Trophoblast cell (in vitro differentiated cells and primary cell): Measurements from ENCODE around the gene LRP2.

Experiments used
- DNase-seq, 2 donors: peaks; one replicate each; pipeline ENCODE4 v3.0.0-alpha.2; 2016
- H2AFZ ChIP-seq: 2 replicates; pipeline ENCODE4 v1.6.1; 2013; ENCODE audit warnings: low read length, moderate library complexity, mild to moderate bottlenecking; ENCODE audit not compliant: insufficient read depth, poor library complexity
- H2AK5ac ChIP-seq: 2 replicates; pipeline ENCODE4 v1.6.1; 2013; ENCODE audit warnings: mild to moderate bottlenecking, low read length
- H2BK120ac ChIP-seq: 2 replicates; pipeline ENCODE4 v1.6.1; 2013; ENCODE audit warnings: low read length, mild to moderate bottlenecking, moderate library complexity; ENCODE audit not compliant: insufficient read depth, poor library complexity
- H2BK12ac ChIP-seq: 2 replicates; pipeline ENCODE4 v1.6.1; 2013; ENCODE audit warnings: mild to moderate bottlenecking, low read length, moderate library complexity
- H2BK5ac ChIP-seq: 2 replicates; pipeline ENCODE4 v1.6.1; 2013; ENCODE audit warnings: low read length, low read depth, moderate library complexity, mild to moderate bottlenecking; ENCODE audit not compliant: poor library complexity
- H3K14ac ChIP-seq: 2 replicates; pipeline ENCODE4 v1.6.1; 2013; ENCODE audit warnings: mild to moderate bottlenecking, low read length
- H3K18ac ChIP-seq: 2 replicates; pipeline ENCODE4 v1.6.1; 2013; ENCODE audit warnings: mild to moderate bottlenecking, low read length
- H3K23ac ChIP-seq: 2 replicates; pipeline ENCODE4 v1.6.1; 2013; ENCODE audit warnings: low read length
- H3K27ac ChIP-seq: 2 replicates; pipeline ENCODE4 v1.5.1; 2013; ENCODE audit warnings: low read depth, mild to moderate bottlenecking, inconsistent platforms, low read length, moderate library complexity
- H3K27me3 ChIP-seq: 2 replicates; pipeline ENCODE4 v1.6.1; 2013; ENCODE audit warnings: inconsistent platforms, mild to moderate bottlenecking, low read length, moderate library complexity; ENCODE audit not compliant: insufficient read depth
- H3K36me3 ChIP-seq, 2 experiments: 1 replicate in 1 of 2; 2 replicates in 1 of 2; pipeline ENCODE4 v1.6.1; 2013; ENCODE audit warnings: low read length in 2 of 2, mild to moderate bottlenecking in 2 of 2, moderate library complexity in 1 of 2; ENCODE audit not compliant: insufficient read depth in 2 of 2, control insufficient read depth in 1 of 2
- H3K4ac ChIP-seq: 2 replicates; pipeline ENCODE4 v1.6.1; 2013; ENCODE audit warnings: low read depth, mild to moderate bottlenecking, low read length, moderate library complexity
- H3K4me1 ChIP-seq, 2 experiments: 1 replicate in 1 of 2; 2 replicates in 1 of 2; pipeline ENCODE4 v1.6.1; 2013; ENCODE audit warnings: low read length in 2 of 2, mild to moderate bottlenecking in 2 of 2, moderate library complexity in 1 of 2; ENCODE audit not compliant: insufficient read depth in 2 of 2, control insufficient read depth in 1 of 2
- H3K4me2 ChIP-seq: 2 replicates; pipeline ENCODE4 v1.6.1; 2013; ENCODE audit warnings: inconsistent platforms, mild to moderate bottlenecking, low read length, moderate library complexity
- H3K4me3 ChIP-seq: 2 replicates; pipeline ENCODE4 v1.5.1; 2013; ENCODE audit warnings: mild to moderate bottlenecking, low read depth, low read length, inconsistent platforms
- H3K79me1 ChIP-seq: one replicate; pipeline ENCODE4 v1.6.1; 2013; ENCODE audit warnings: low read length
- H3K79me2 ChIP-seq: 2 replicates; pipeline ENCODE4 v1.6.1; 2013; ENCODE audit warnings: low read length, mild to moderate bottlenecking; ENCODE audit not compliant: control insufficient read depth, insufficient read depth, poor library complexity
- H3K9ac ChIP-seq: 2 replicates; pipeline ENCODE4 v1.6.1; 2013; ENCODE audit warnings: mild to moderate bottlenecking, low read length
- H3K9me3 ChIP-seq: 2 replicates; pipeline ENCODE4 v1.6.1; 2013; ENCODE audit warnings: low read depth, mild to moderate bottlenecking, control low read depth, inconsistent platforms, low read length; ENCODE audit not compliant: insufficient read depth
- H4K12ac ChIP-seq: 2 replicates; pipeline ENCODE4 v1.6.1; 2013; ENCODE audit warnings: low read depth, mild to moderate bottlenecking, low read length, moderate library complexity
- H4K8ac ChIP-seq: 2 replicates; pipeline ENCODE4 v1.6.1; 2013; ENCODE audit warnings: low read depth, mild to moderate bottlenecking, low read length, moderate library complexity
- H4K91ac ChIP-seq: one replicate; pipeline ENCODE4 v1.6.1; 2013; ENCODE audit warnings: low read depth, mild to moderate bottlenecking, low read length, moderate library complexity
- WGBS: extraction: QIAGEN DNeasy Blood & Tissue Kit; methylation state at CpG from one replicate; pipeline ENCODE4 v1.1.7; 2013; ENCODE audit warnings: missing lambda C conversion rate; ENCODE audit not compliant: insufficient read length, insufficient coverage; ENCODE audit errors: extremely low coverage; 5-methylcytosine and 5-hydroxymethylcytosine counted together

The LRP2 gene

GRCh38 chr2:169164311-169164710 is 198.0 kb downstream of the LRP2 start:
- DNase-seq, result no peak
- H3K4me2 ChIP-seq, result no peak overlapping the region
- no peaks in the 10 kb centered on the region for H3K79me1 ChIP-seq
- H2BK5ac ChIP-seq, result no peak overlapping the region
- H3K27ac ChIP-seq, result no peak overlapping the region
- no peak overlapping the region for H4K8ac ChIP-seq
- no peak overlapping the region for H3K18ac ChIP-seq
- WGBS, result no CpG with 5 or more reads among the region's 2 CpGs
- no peak overlapping the region for H3K4ac ChIP-seq
- H4K91ac ChIP-seq, result no peak overlapping the region
- H3K9me3 ChIP-seq, result no peaks in the 10 kb centered on the region
- H3K27me3 ChIP-seq, result no peaks in the 10 kb centered on the region
- no peak overlapping the region for H2BK120ac ChIP-seq
- no peak overlapping the region for H4K12ac ChIP-seq
- H2AK5ac ChIP-seq, result no peak overlapping the region
- no peaks in the 10 kb centered on the region for H3K79me2 ChIP-seq
- no peak overlapping the region for H2AFZ ChIP-seq
- H3K23ac ChIP-seq, result no peak overlapping the region
- no peak overlapping the region for H3K4me3 ChIP-seq
- H3K4me1 ChIP-seq, result no peaks in the 10 kb centered on the region
- H3K9ac ChIP-seq, result no peak overlapping the region
- no peak overlapping the region for H3K14ac ChIP-seq
- no peaks in the 10 kb centered on the region for H3K36me3 ChIP-seq
- H2BK12ac ChIP-seq, result no peak overlapping the region

- H3K4ac ChIP-seq, result no peak overlapping the region
- H3K4me3 ChIP-seq, result no peak overlapping the region
- no peak overlapping the region for H2BK5ac ChIP-seq
- no peak overlapping the region for H3K23ac ChIP-seq
- H3K14ac ChIP-seq, result no peak overlapping the region
- WGBS, result no CpG with 5 or more reads among the region's 4 CpGs
- no peak overlapping the region for H3K4me2 ChIP-seq
- H3K36me3 ChIP-seq, result no peaks in the 10 kb centered on the region
- H3K18ac ChIP-seq, result no peak overlapping the region
- no peak for DNase-seq
- H4K8ac ChIP-seq, result no peak overlapping the region
- no peak overlapping the region for H2BK120ac ChIP-seq
- H3K79me1 ChIP-seq, result no peaks in the 10 kb centered on the region
- no peaks in the 10 kb centered on the region for H3K79me2 ChIP-seq
- H3K27ac ChIP-seq, result no peak overlapping the region
- H3K27me3 ChIP-seq, result no peaks in the 10 kb centered on the region
- no peak overlapping the region for H2AK5ac ChIP-seq
- no peak overlapping the region for H3K9ac ChIP-seq
- H3K9me3 ChIP-seq, result no peaks in the 10 kb centered on the region
- no peak overlapping the region for H2BK12ac ChIP-seq
- no peak overlapping the region for H2AFZ ChIP-seq
- no peak overlapping the region for H4K91ac ChIP-seq
- H3K4me1 ChIP-seq, result no peaks in the 10 kb centered on the region
- H4K12ac ChIP-seq, result no peak overlapping the region
Measured at GRCh38 chr2:169162613-169163012, 199.7 kb downstream of the LRP2 start.

- no peak overlapping the region for H4K12ac ChIP-seq
- H2AK5ac ChIP-seq, result no peak overlapping the region
- H3K9me3 ChIP-seq, result no peaks in the 10 kb centered on the region
- no CpG with 5 or more reads among the region's 2 CpGs for WGBS
- H3K4ac ChIP-seq, result no peak overlapping the region
- no peak overlapping the region for H3K4me2 ChIP-seq
- H3K23ac ChIP-seq, result no peak overlapping the region
- no peak for DNase-seq
- no peak overlapping the region for H2BK120ac ChIP-seq
- no peak overlapping the region for H2AFZ ChIP-seq
- H3K36me3 ChIP-seq, result no peaks in the 10 kb centered on the region
- no peaks in the 10 kb centered on the region for H3K27me3 ChIP-seq
- no peak overlapping the region for H4K91ac ChIP-seq
- no peak overlapping the region for H2BK12ac ChIP-seq
- no peak overlapping the region for H3K18ac ChIP-seq
- H3K27ac ChIP-seq, result no peak overlapping the region
- H3K9ac ChIP-seq, result no peak overlapping the region
- no peak overlapping the region for H3K4me3 ChIP-seq
- no peak overlapping the region for H3K14ac ChIP-seq
- H2BK5ac ChIP-seq, result no peak overlapping the region
- no peaks in the 10 kb centered on the region for H3K79me2 ChIP-seq
- no peaks in the 10 kb centered on the region for H3K79me1 ChIP-seq
- H4K8ac ChIP-seq, result no peak overlapping the region
- H3K4me1 ChIP-seq, result no peaks in the 10 kb centered on the region
Measured at GRCh38 chr2:169160926-169161481, 201.3 kb downstream of the LRP2 start.

GRCh38 chr2:169159686-169160085 is 202.6 kb downstream of the LRP2 start:
- DNase-seq, result no peak
- Histone ChIP-seq H3K14ac (no peak overlapping the region), H3K4me1 (no peaks in the 10 kb centered on the region), H3K18ac (no peak overlapping the region), H3K27me3 (no peaks in the 10 kb centered on the region), H3K4me3 (no peak overlapping the region), H3K4ac (no peak overlapping the region), H2BK12ac (no peak overlapping the region), H2BK5ac (no peak overlapping the region), H4K8ac (no peak overlapping the region), H4K12ac (no peak overlapping the region), H2BK120ac (no peak overlapping the region), H2AFZ (no peak overlapping the region), H3K4me2 (no peak overlapping the region), H3K27ac (no peak overlapping the region), H3K36me3 (no peaks in the 10 kb centered on the region), H3K9me3 (no peaks in the 10 kb centered on the region), H3K79me2 (no peaks in the 10 kb centered on the region), H4K91ac (no peak overlapping the region), H3K79me1 (no peaks in the 10 kb centered on the region), H2AK5ac (no peak overlapping the region), H3K23ac (no peak overlapping the region), H3K9ac (no peak overlapping the region)
- no CpG with 5 or more reads among the region's 2 CpGs for WGBS
